PC-3 (cell line): Measurements from ENCODE around the gene HIPK3. TPM values are rescaled to one million over a fixed set of nuclear protein-coding genes. Genes with fewer than 3 reads are reported as not detected.

ENCODE experiments used
- ATAC-seq: fragments of 200-7000 bp; cut with Tn5 transposase; 2 replicates; pipeline ENCODE4 v1.9.1; 2020; ENCODE audit warnings: mild to moderate bottlenecking, moderate library complexity
- BruUV-seq: library from RNA; stranded (reverse); fragments of 400-500 nt; replicated peaks from 2 replicates; lab custom pipeline; 2021; lab: Mats Ljungman, UMichigan
- CTCF ChIA-PET: fragments of 300-600 bp; sonication (Branson Sonifier 250); formaldehyde crosslinking; loops from one replicate; lab custom pipeline; 2022; ENCODE audit warnings: antibody characterized with exemption; lab: Charles Lee
- POLR2A ChIA-PET: fragments of 300-600 bp; sonication (Branson Sonifier 250); formaldehyde crosslinking; loops from one replicate; lab custom pipeline; 2022; ENCODE audit warnings: antibody characterized with exemption; ENCODE audit not compliant: unreplicated experiment; lab: Charles Lee
- DNase-seq: peaks from one replicate; pipeline ENCODE4 v3.0.0-alpha.2; 2015
- H2AFZ ChIP-seq: fragments of 300-600 bp; sonication (generic); 2 replicates; pipeline ENCODE4 v1.6.0; 2016; ENCODE audit warnings: antibody characterized with exemption, low read length
- H3F3A ChIP-seq: fragments of 300-600 bp; sonication (generic); one replicate; pipeline ENCODE4 v1.6.0; 2017; ENCODE audit warnings: antibody characterized with exemption, low read length, control low read depth, mild to moderate bottlenecking; ENCODE audit not compliant: unreplicated experiment
- H3K27ac ChIP-seq: fragments of 300-600 bp; sonication (generic); 2 replicates; pipeline ENCODE4 v1.5.1; 2016; ENCODE audit warnings: mild to moderate bottlenecking, low read length
- H3K27me3 ChIP-seq: fragments of 300-600 bp; sonication (generic); 2 replicates; pipeline ENCODE4 v1.6.1; 2016; ENCODE audit warnings: low read length, mixed read lengths
- H3K36me3 ChIP-seq: fragments of 300-600 bp; sonication (generic); 2 replicates; pipeline ENCODE4 v1.6.1; 2016; ENCODE audit warnings: low read depth, mixed run types, low read length, mixed read lengths
- H3K4me1 ChIP-seq: fragments of 300-600 bp; sonication (generic); 2 replicates; pipeline ENCODE4 v1.5.1; 2016; ENCODE audit warnings: low read length; ENCODE audit not compliant: insufficient read depth
- H3K4me2 ChIP-seq: fragments of 300-600 bp; sonication (generic); 2 replicates; pipeline ENCODE4 v1.6.0; 2016; ENCODE audit warnings: low read length
- H3K4me3 ChIP-seq: fragments of 300-600 bp; sonication (generic); 2 replicates; pipeline ENCODE4 v1.5.1; 2016; ENCODE audit warnings: mild to moderate bottlenecking, low read length, mixed read lengths
- H3K79me2 ChIP-seq: fragments of 300-600 bp; sonication (generic); 2 replicates; pipeline ENCODE4 v1.6.1; 2017; ENCODE audit warnings: low read length, mixed read lengths
- H3K9ac ChIP-seq: fragments of 300-600 bp; sonication (generic); 2 replicates; pipeline ENCODE4 v1.6.0; 2016; ENCODE audit warnings: mild to moderate bottlenecking, low read length
- H3K9me2 ChIP-seq: fragments of 300-600 bp; sonication (generic); replicated peaks from 2 replicates; pipeline ENCODE4 v1.6.1; 2016; ENCODE audit warnings: mixed run types, low read length, mixed read lengths
- H3K9me3 ChIP-seq: fragments of 300-600 bp; sonication (generic); 2 replicates; pipeline ENCODE4 v1.6.1; 2016; ENCODE audit warnings: low read length, mixed read lengths
- H4K20me1 ChIP-seq: fragments of 300-600 bp; sonication (generic); 2 replicates; pipeline ENCODE4 v1.6.1; 2016; ENCODE audit warnings: low read length, mixed read lengths
- CTCF ChIP-seq: fragments of 300-600 bp; sonication (generic); conservative IDR thresholded peaks from 2 replicates; pipeline ENCODE4 v1.5.1; 2017; ENCODE audit warnings: antibody characterized with exemption, low read depth, mild to moderate bottlenecking, low read length
- EZH2 ChIP-seq: fragments of 300-600 bp; sonication (generic); IDR thresholded peaks from one replicate; pipeline ENCODE4 v1.6.1; 2017; ENCODE audit warnings: antibody characterized with exemption, mild to moderate bottlenecking, low read length; ENCODE audit not compliant: unreplicated experiment
- EZH2phosphoT487 ChIP-seq: fragments of 300-600 bp; sonication (generic); IDR thresholded peaks from 2 replicates; pipeline ENCODE4 v1.6.1; 2018; ENCODE audit warnings: mild to moderate bottlenecking, antibody characterized with exemption, low read length, borderline replicate concordance
- intact Hi-C: fragments of 100-400 bp; cut with micrococcal nuclease; formaldehyde crosslinking; loops from 2 replicates; pipeline ENCODE4 v1.9.0; 2023
- total RNA-seq: library from RNA; depleted of rRNA; stranded (reverse); fragments of >200 nt; gene quantifications from 2 replicates; pipeline ENCODE4 v1.2.3, GENCODE V29; 2014

Gene HIPK3
- total RNA-seq, 1 experiment from 2014 or later: 19.4 TPM

DNA sequence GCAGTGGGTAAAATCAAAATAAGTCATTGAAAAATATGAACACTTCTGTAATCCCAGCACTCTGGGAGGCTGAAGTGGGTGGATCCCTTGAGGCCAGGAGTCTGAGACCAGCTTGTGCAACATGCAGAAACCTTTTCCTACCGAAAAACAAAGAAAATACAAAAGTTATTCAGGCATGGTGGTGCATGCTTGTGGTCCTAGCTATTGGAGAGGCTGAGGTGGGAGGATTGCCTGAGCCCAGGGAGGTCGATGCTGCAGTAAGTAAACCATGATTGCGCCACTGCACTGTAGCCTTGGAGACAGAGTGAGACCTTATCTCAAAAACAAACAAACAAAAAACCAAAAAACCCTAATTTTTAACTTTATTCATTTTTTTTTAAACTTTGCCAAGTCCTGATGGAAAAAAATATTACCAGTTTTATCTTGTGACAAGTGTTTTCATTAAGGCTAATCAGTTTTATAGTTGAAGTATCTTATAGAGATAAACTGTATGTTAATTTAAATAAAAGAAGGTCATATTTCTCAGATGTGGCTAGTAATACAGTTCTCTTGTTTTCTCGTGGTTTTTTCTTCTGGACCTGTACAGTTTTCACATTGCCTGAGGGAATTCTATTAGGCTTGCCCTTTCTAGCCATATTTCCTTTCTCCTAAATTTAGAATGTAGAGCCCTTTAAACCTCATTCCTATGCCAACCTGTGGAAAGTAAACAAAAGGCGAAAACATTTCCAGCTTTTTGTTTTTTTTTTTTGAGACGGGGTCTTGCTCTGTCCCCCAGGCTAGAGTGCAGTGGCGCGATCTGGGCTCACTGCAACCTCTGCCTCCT lies 9.4 kb downstream of the HIPK3 start:
- H3K9me3 ChIP-seq: no peaks in the 10 kb centered on the region
- peaks cover 23% of the 10 kb centered on the region for H4K20me1 ChIP-seq
- peaks cover 98% of the 10 kb centered on the region for H3K79me2 ChIP-seq
- H3K4me3 ChIP-seq: no peak overlapping the region
- BruUV-seq: no TSS peak
- no peak for TF ChIP-seq EZH2phosphoT487
- TF ChIP-seq EZH2: no peak
- TF ChIP-seq CTCF: no peak
- H3K9ac ChIP-seq: no peak overlapping the region
- ChIA-PET POLR2A (no interaction called here), CTCF (no interaction called here)
- no peak for DNase-seq
- no peak overlapping the region for H3K4me2 ChIP-seq
- no peaks in the 10 kb centered on the region for H3K36me3 ChIP-seq
- H3K27ac ChIP-seq: no peak overlapping the region
- intact Hi-C loops: no loop called here
- H2AFZ ChIP-seq: no peak overlapping the region
- H3K4me1 ChIP-seq: peaks cover 11% of the 10 kb centered on the region
- no peak for ATAC-seq
- H3F3A ChIP-seq: no peaks in the 10 kb centered on the region
- no peaks in the 10 kb centered on the region for H3K27me3 ChIP-seq
- no peaks in the 10 kb centered on the region for H3K9me2 ChIP-seq

GRCh38 chr11:33268945-33269540 lies 11.9 kb downstream of the HIPK3 start:
- Histone ChIP-seq H3F3A (no peaks in the 10 kb centered on the region), H3K36me3 (no peaks in the 10 kb centered on the region), H3K79me2 (peaks cover 96% of the 10 kb centered on the region), H3K9me3 (no peaks in the 10 kb centered on the region), H4K20me1 (peaks cover 29% of the 10 kb centered on the region), H3K4me3 (no peak overlapping the region), H3K27me3 (no peaks in the 10 kb centered on the region), H3K9me2 (no peaks in the 10 kb centered on the region), H3K9ac (no peak overlapping the region), H3K27ac (no peak overlapping the region), H2AFZ (no peak overlapping the region), H3K4me1 (peaks cover 17% of the 10 kb centered on the region), H3K4me2 (peak overlapping the region; percentile 14)
- ChIA-PET POLR2A (interaction anchor here (0.5 kb wide), 1 partner anchor 213 kb away, joined by 3 read pairs; no protein-coding TSS in a partner anchor), CTCF (interaction anchor here (0.6 kb wide), 1 partner anchor 50 kb away, joined by 3 read pairs; no protein-coding TSS in a partner anchor)
- DNase-seq (peak; percentile 47), ATAC-seq (peak; percentile 48)
- BruUV-seq: no TSS peak
- no peak for TF ChIP-seq EZH2phosphoT487
- TF ChIP-seq EZH2: no peak
- TF ChIP-seq CTCF: no peak
- intact Hi-C loops: no loop called here

- DNase-seq (no peak), ATAC-seq (no peak)
- Histone ChIP-seq H3K9me3 (no peaks in the 10 kb centered on the region), H3F3A (no peaks in the 10 kb centered on the region), H3K27ac (no peak overlapping the region), H3K36me3 (no peaks in the 10 kb centered on the region), H3K79me2 (peaks cover 96% of the 10 kb centered on the region), H3K9ac (no peak overlapping the region), H3K4me2 (no peak overlapping the region), H3K27me3 (no peaks in the 10 kb centered on the region), H2AFZ (no peak overlapping the region), H3K9me2 (no peaks in the 10 kb centered on the region), H3K4me1 (peaks cover 19% of the 10 kb centered on the region), H3K4me3 (no peak overlapping the region), H4K20me1 (peaks cover 27% of the 10 kb centered on the region)
- intact Hi-C loops: no loop called here
- BruUV-seq: no TSS peak
- ChIA-PET POLR2A (no interaction called here), CTCF (no interaction called here)
- TF ChIP-seq CTCF: no peak
- no peak for TF ChIP-seq EZH2phosphoT487
- TF ChIP-seq EZH2: no peak
Observed at GRCh38 chr11:33269822-33270221, 12.6 kb downstream of the HIPK3 start.
